Neuronal stem cell (in vitro differentiated cells): ENCODE measurements around the gene SRSF6.

Source experiments
- DNase-seq: peaks from one replicate; pipeline ENCODE4 v3.0.0-alpha.2; 2013; ENCODE audit warnings: low spot score
- H2AFZ ChIP-seq: one replicate; pipeline ENCODE4 v1.6.1; 2013; ENCODE audit warnings: mild to moderate bottlenecking, low read length, inconsistent platforms
- H2AK5ac ChIP-seq: 2 replicates; pipeline ENCODE4 v1.6.1; 2013; ENCODE audit warnings: low read depth, mild to moderate bottlenecking, inconsistent platforms, low read length, moderate library complexity, mixed read lengths
- H2BK120ac ChIP-seq: 2 replicates; pipeline ENCODE4 v1.6.1; 2013; ENCODE audit warnings: low read depth, mild to moderate bottlenecking, inconsistent platforms, low read length, moderate library complexity, mixed read lengths
- H2BK12ac ChIP-seq: one replicate; pipeline ENCODE4 v1.6.1; 2013; ENCODE audit warnings: low read length, inconsistent platforms
- H2BK15ac ChIP-seq: 2 replicates; pipeline ENCODE4 v1.6.1; 2013; ENCODE audit warnings: mild to moderate bottlenecking, low read length, inconsistent platforms, mixed read lengths
- H2BK5ac ChIP-seq: one replicate; pipeline ENCODE4 v1.6.1; 2013; ENCODE audit warnings: inconsistent platforms, mild to moderate bottlenecking, low read length, moderate library complexity
- H3K14ac ChIP-seq: one replicate; pipeline ENCODE4 v1.6.1; 2013; ENCODE audit warnings: low read length, inconsistent platforms
- H3K18ac ChIP-seq: 2 replicates; pipeline ENCODE4 v1.6.1; 2013; ENCODE audit warnings: low read length, inconsistent platforms
- H3K23ac ChIP-seq: 2 replicates; pipeline ENCODE4 v1.6.1; 2013; ENCODE audit warnings: low read depth, mild to moderate bottlenecking, mixed read lengths, low read length, inconsistent platforms; ENCODE audit not compliant: poor library complexity
- H3K27ac ChIP-seq: replicated peaks from 3 replicates; pipeline ENCODE4 v1.5.1; 2013; ENCODE audit warnings: low read length, inconsistent platforms
- H3K27me3 ChIP-seq, 3 experiments: 2 replicates each; pipeline ENCODE4 v1.6.1; 2013; ENCODE audit warnings: low read length in 3 of 3, mild to moderate bottlenecking in 2 of 3, inconsistent platforms in 1 of 3, low read depth in 1 of 3, mixed read lengths in 1 of 3, moderate library complexity in 1 of 3; ENCODE audit not compliant: control insufficient read depth in 3 of 3, insufficient read depth in 3 of 3
- H3K36me3 ChIP-seq, 2 donors: replicated peaks in 1 of 2; 2 replicates each; pipeline ENCODE4 v1.6.1; 2013; ENCODE audit warnings: low read length in 2 of 2; ENCODE audit not compliant: control insufficient read depth in 2 of 2, insufficient read depth in 2 of 2
- H3K4ac ChIP-seq: 2 replicates; pipeline ENCODE4 v1.6.1; 2013; ENCODE audit warnings: inconsistent platforms, mild to moderate bottlenecking, low read length, moderate library complexity
- H3K4me1 ChIP-seq, 2 donors: 1 replicate in 1 of 2; 2 replicates in 1 of 2; pipeline ENCODE4 v1.6.1; 2013; ENCODE audit warnings: low read length in 2 of 2, low read depth in 1 of 2; ENCODE audit not compliant: control insufficient read depth in 2 of 2, insufficient read depth in 1 of 2
- H3K4me2 ChIP-seq: one replicate; pipeline ENCODE4 v1.6.1; 2013; ENCODE audit warnings: mild to moderate bottlenecking, low read length, inconsistent platforms; ENCODE audit not compliant: insufficient read depth, poor library complexity, severe bottlenecking
- H3K4me3 ChIP-seq, 2 donors: 2 replicates each; pipeline ENCODE4 v1.5.1; 2013; ENCODE audit warnings: low read length in 2 of 2, mild to moderate bottlenecking in 2 of 2, inconsistent platforms in 1 of 2, moderate library complexity in 1 of 2
- H3K79me1 ChIP-seq: one replicate; pipeline ENCODE4 v1.6.1; 2013; ENCODE audit warnings: low read depth, mild to moderate bottlenecking, inconsistent platforms, low read length, moderate library complexity
- H3K9ac ChIP-seq: one replicate; pipeline ENCODE4 v1.6.1; 2013; ENCODE audit warnings: mild to moderate bottlenecking, low read depth, low read length, inconsistent platforms; ENCODE audit not compliant: poor library complexity
- H3K9me3 ChIP-seq, 2 donors: replicated peaks in 1 of 2; 2 replicates each; pipeline versions ENCODE3 to v1.6.1; 2013; ENCODE audit warnings: low read length in 2 of 2, mild to moderate bottlenecking in 2 of 2, inconsistent platforms in 1 of 2, low read depth in 1 of 2, mixed read lengths in 1 of 2, moderate library complexity in 1 of 2; ENCODE audit not compliant: control insufficient read depth in 2 of 2, insufficient read depth in 1 of 2
- H4K8ac ChIP-seq: one replicate; pipeline ENCODE4 v1.6.1; 2013; ENCODE audit warnings: low read depth, mild to moderate bottlenecking, inconsistent platforms, low read length, moderate library complexity
- H4K91ac ChIP-seq: one replicate; pipeline ENCODE4 v1.6.1; 2013; ENCODE audit warnings: low read length, low read depth, mild to moderate bottlenecking, inconsistent platforms; ENCODE audit not compliant: poor library complexity
- WGBS, 2 donors: extraction: QIAGEN DNeasy Blood & Tissue Kit; methylation state at CpG; one replicate each; pipeline ENCODE4 v1.1.7; 2013; ENCODE audit warnings: missing lambda C conversion rate in 2 of 2, mixed read lengths in 1 of 2; ENCODE audit not compliant: insufficient read length in 2 of 2, insufficient replicate concordance in 1 of 2; ENCODE audit errors: extremely low coverage in 2 of 2; 5-methylcytosine and 5-hydroxymethylcytosine counted together

SRSF6 gene

DNA sequence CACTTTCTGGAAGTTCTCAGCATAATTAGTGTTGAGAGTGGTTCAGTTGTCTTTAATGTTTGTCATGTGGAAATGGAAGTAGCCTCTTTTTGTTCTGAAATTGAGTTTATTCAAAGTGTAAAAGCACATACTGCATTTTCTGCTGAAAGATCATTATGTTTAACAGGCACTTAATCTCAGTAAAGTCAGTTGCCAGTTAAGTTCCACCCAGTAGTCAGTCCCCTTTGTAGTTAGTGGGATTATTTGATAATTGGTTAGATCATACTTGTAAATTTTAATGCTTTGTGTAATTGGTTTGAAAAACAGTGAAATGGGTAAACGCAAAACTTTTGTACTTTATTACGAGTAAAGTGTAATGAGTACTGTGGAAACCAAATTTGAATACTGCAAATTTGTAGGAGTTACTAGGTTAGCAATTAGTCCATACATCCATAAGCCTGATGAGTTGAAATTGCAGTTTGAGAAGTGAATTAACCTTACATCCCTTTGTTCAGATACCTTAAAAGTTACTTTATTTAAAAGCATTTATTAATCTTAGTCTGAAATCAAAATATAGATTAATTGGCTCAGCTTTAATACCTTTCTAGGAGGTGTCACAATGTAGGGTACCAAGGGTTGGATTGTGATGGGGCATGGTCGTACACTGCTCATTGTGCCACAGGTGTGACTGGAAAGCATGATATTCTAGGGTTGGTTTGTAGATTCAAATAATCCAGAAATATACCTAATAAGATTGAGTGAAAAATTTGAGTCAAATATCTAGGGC is 4.4 kb downstream of the SRSF6 start:
- WGBS, 2 donors: no CpG with 5 or more reads among the region's 3 CpGs
- Histone ChIP-seq H3K18ac (no peak overlapping the region), H2BK120ac (no peak overlapping the region), H4K91ac (no peak overlapping the region), H3K27ac (no peak overlapping the region), H3K79me1 (no peaks in the 10 kb centered on the region), H3K9ac (no peak overlapping the region), H3K9me3 (peaks cover 0 to 1% of the 10 kb centered on the region in 2 donors), H2BK12ac (no peak overlapping the region), H3K4me2 (no peak overlapping the region), H3K23ac (no peak overlapping the region), H3K27me3 (no peaks in the 10 kb centered on the region), H3K4me3 (no peak overlapping the region), H3K4me1 (peaks cover 2 to 3% of the 10 kb centered on the region in 2 donors), H2AK5ac (no peak overlapping the region), H2BK15ac (no peak overlapping the region), H4K8ac (no peak overlapping the region), H2AFZ (no peak overlapping the region), H3K14ac (no peak overlapping the region), H3K36me3 (peaks cover 28 to 83% of the 10 kb centered on the region in 2 donors), H2BK5ac (no peak overlapping the region), H3K4ac (no peak overlapping the region)
- DNase-seq: no peak

DNA sequence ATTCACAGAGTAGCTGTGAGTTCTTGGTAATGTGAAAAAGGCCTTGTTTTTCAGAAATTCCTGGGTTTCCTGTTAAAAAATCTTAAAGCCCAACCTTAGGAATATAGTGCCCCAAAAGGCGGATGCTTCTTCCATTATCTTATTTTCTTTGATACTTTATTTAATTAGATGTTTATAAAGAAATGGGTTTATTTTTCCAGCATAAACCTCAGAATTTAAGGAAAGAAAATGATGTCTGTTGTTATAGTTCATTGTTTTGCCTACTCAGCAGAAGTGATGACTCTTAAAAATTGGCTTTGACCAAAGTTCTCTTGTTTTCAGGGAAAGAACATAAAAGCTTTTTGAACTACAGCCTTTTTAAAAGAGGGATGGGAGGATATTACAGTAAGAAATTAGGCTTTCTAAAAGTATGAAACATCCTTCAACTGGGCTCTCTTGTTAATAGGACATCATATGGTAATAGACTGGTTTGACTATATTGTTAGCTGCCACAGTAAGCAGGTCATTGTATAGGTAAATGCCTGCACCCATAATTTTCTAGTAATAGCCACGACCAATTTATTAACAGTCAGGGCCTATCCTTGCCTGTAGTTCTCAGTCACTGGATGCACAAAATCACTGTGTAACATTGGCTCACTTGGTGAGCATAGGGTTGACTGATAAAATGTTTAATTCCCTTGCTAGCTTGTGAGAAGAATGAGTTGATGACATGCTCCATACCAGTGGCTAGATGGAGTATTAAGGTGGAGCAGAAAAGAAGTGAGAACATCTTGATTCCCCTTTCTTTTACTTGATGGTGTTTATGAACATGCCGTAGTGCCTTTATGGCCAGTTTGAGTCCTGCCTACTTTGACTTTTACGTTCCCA is 5.2 kb downstream of the SRSF6 start:
- Histone ChIP-seq H3K27me3 (no peaks in the 10 kb centered on the region), H3K36me3 (peaks cover 28 to 91% of the 10 kb centered on the region in 2 donors), H3K79me1 (no peaks in the 10 kb centered on the region), H3K9me3 (peaks cover 0 to 1% of the 10 kb centered on the region in 2 donors), H2BK12ac (no peak overlapping the region), H3K9ac (no peak overlapping the region), H4K8ac (no peak overlapping the region), H3K4me1 (peaks cover 2 to 3% of the 10 kb centered on the region in 2 donors), H3K18ac (no peak overlapping the region), H3K14ac (no peak overlapping the region), H3K4ac (no peak overlapping the region), H2BK15ac (no peak overlapping the region), H3K27ac (no peak overlapping the region), H2AK5ac (no peak overlapping the region), H3K23ac (no peak overlapping the region), H2BK120ac (no peak overlapping the region), H3K4me2 (no peak overlapping the region), H3K4me3 (no peak overlapping the region), H2BK5ac (no peak overlapping the region), H4K91ac (no peak overlapping the region), H2AFZ (no peak overlapping the region)
- DNase-seq: no peak
- WGBS, 2 donors: no CpG with 5 or more reads among the region's 4 CpGs

DNA sequence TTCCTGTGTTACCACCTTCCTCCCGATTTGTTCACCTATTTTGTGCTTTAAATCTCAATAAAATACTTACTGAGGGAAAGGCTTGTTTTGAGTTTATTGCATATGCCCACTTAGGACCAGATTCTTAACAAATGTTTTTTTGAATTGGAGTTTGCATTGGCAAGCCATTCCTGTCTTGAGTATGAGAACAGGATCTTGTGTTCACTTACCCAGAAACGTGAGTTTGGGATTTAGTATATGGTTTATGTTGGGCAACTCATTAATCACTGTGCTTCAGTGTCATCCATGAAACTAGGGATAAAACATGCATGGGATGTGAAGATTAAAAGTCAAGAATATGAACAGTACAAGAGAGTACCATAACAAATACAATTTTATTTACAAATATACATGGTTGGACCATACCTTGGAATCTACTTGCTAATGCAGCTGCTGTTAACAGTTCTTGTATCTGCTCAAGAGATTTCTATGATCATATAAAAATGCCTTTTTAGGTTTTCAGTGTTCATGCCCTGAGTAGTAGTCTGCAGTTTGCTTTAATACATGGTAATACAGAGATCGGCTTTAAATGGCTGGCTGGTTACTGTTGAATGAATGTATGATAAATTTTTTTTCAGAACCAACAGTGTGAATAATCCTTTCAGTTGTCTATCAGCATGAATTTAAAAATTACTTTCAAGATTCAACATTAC is 6.0 kb downstream of the SRSF6 start:
- Histone ChIP-seq H3K36me3 (peaks cover 28 to 97% of the 10 kb centered on the region in 2 donors), H3K4me2 (no peak overlapping the region), H3K9ac (no peak overlapping the region), H2BK5ac (no peak overlapping the region), H3K27ac (no peak overlapping the region), H3K79me1 (no peaks in the 10 kb centered on the region), H3K18ac (no peak overlapping the region), H2BK15ac (no peak overlapping the region), H2BK12ac (no peak overlapping the region), H3K4me3 (no peak overlapping the region), H3K27me3 (no peaks in the 10 kb centered on the region), H2AFZ (no peak overlapping the region), H2AK5ac (no peak overlapping the region), H3K4me1 (peaks cover 2 to 3% of the 10 kb centered on the region in 2 donors), H3K4ac (no peak overlapping the region), H4K8ac (no peak overlapping the region), H4K91ac (no peak overlapping the region), H3K14ac (no peak overlapping the region), H3K23ac (no peak overlapping the region), H2BK120ac (no peak overlapping the region), H3K9me3 (peaks cover 0 to 1% of the 10 kb centered on the region in 2 donors)
- no peak for DNase-seq
- no CpG with 5 or more reads among the region's 3 CpGs for WGBS, 2 donors
